Measurements from ENCODE around the gene EYA4. TPM values are rescaled to one million over a fixed set of nuclear protein-coding genes. Genes with fewer than 3 reads are reported as not detected.

EYA4 gene
- polyA plus RNA-seq, 1 donor = 23.4 TPM

- DNase-seq (ENCODE audit: low read depth) = no peak
Measured at GRCh38 chr6:133447924-133448323, 206.8 kb downstream of the EYA4 start.

GRCh38 chr6:133456439-133456838 is 215.3 kb downstream of the EYA4 start:
- no peak for DNase-seq (ENCODE audit: low read depth)

- no peak for DNase-seq (ENCODE audit: low read depth)
Measured at GRCh38 chr6:133456944-133457343, 215.8 kb downstream of the EYA4 start.

GRCh38 chr6:133460101-133460500 is 218.9 kb downstream of the EYA4 start:
- DNase-seq (ENCODE audit: low read depth) = no peak

DNA sequence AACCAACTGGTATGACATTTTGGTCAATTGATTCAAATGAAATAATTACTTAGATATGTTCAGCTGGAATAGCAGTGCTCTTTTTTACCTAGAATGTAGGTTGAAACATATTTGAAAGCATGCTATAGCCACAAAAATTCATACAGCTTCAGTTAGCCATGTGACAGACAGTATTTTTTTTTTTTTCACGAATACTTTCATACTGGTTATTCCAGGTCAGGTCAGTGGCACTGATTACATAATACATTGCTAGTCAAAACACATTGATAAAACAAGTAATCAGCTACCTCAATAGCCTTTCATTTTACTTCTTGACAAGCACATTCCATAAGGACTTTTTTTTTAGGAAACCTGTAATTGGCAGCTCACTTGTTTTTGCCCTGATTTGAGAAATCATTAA is 222.6 kb downstream of the EYA4 start:
- no peak for DNase-seq (ENCODE audit: low read depth)

DNA sequence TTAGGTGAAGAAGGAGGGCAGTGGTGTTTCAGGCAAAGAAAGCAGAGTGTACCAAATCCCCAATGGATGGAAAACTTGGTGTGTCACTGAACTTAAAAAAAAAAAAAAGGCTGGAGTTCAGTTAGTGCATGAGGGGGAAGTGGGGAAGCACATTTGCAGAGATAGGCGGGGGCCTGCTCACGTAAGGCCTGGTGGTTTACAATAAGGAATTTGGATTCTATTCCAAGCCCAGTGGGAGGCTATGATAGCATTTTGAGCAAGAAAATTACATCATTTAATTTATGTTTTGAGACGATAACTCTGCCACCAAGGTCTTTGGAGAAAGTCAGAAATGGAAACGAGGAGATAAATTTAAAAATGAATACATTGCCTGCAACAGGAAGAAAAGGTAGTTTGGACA is 225.5 kb downstream of the EYA4 start:
- DNase-seq (ENCODE audit: low read depth) = no peak

GRCh38 chr6:133467231-133467981 is 226.2 kb downstream of the EYA4 start:
- DNase-seq (ENCODE audit: low read depth) = no peak

DNA sequence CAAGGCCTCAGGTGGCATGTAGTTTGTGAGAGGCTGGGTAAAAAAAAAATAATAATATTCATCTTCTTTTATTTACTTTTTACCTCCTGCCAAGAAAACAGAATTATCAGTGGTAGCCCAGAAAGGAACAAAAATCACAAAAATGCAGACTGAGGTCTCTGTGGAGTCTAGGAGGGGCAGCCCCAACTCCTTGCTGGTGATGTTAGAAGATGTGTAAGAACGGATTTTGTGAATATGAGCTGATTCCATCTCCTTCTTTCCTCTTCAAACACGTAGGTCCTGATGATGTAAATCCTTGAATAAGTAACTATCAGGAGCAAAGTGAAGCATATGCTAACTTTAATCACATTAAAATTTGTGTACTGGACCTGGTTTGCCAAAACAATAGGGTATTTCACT is 226.8 kb downstream of the EYA4 start:
- no peak for DNase-seq (ENCODE audit: low read depth)

GRCh38 chr6:133468591-133468990 is 227.4 kb downstream of the EYA4 start:
- no peak for DNase-seq (ENCODE audit: low read depth)

DNA sequence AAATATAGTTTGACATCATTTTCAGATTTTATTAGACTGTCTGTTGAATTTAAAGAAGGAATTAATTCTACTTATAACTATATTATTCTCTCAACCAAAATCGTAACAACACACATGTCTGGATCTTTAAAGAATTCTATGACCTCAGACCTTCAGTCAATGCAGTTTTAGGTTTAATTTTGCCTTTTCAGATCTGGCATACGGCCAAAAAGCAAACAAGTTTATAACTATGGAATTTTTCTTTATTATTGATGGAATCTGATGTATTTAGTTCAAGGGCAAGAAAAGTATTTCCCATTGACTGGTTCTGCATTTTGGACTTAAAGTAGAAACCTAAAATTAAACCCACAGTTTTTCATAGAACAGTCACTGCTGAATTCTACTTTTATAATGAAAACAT is 233.4 kb downstream of the EYA4 start:
- no peak for DNase-seq (ENCODE audit: low read depth)

GRCh38 chr6:133478673-133479072 is 237.5 kb downstream of the EYA4 start:
- no peak for DNase-seq (ENCODE audit: low read depth)

- no peak for DNase-seq (ENCODE audit: low read depth)
Measured at GRCh38 chr6:133487174-133487573, 246.0 kb downstream of the EYA4 start.

DNA sequence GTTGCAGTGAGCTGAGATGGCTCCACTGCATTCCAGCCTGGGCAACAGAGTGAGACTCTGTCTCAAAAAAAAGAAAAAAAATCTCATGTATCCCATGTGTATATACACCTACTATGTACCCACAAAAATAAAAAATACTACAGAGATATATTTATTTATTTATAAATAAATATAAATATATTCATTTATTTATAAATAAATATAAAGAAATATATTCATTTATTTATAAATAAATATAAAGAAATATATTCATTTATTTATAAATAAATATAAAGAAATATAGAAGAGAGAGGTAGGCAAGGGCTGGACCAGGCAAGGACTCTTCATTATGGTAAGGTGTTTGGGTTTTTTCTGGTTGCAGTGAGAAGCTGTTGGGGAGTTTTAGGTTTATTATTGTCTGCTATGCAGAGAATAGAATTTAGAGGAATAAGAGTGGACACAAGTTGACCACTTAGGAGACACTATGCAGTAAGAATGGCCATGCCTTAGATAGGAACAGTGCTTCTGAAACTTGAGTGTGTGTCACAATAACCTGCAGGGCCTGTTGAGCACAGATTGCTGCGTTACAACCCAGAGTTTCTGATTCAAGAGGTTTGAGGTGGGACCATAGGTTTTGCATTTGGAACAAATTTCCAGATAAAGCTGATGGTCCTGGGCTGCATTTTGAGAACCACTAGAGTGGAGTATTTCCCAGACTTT is 254.2 kb downstream of the EYA4 start:
- DNase-seq (ENCODE audit: low read depth) = no peak

- DNase-seq (ENCODE audit: low read depth) = no peak
Measured at GRCh38 chr6:133499662-133500061, 258.5 kb downstream of the EYA4 start.

GRCh38 chr6:133501675-133502270 is 260.6 kb downstream of the EYA4 start:
- DNase-seq (ENCODE audit: low read depth) = no peak

DNA sequence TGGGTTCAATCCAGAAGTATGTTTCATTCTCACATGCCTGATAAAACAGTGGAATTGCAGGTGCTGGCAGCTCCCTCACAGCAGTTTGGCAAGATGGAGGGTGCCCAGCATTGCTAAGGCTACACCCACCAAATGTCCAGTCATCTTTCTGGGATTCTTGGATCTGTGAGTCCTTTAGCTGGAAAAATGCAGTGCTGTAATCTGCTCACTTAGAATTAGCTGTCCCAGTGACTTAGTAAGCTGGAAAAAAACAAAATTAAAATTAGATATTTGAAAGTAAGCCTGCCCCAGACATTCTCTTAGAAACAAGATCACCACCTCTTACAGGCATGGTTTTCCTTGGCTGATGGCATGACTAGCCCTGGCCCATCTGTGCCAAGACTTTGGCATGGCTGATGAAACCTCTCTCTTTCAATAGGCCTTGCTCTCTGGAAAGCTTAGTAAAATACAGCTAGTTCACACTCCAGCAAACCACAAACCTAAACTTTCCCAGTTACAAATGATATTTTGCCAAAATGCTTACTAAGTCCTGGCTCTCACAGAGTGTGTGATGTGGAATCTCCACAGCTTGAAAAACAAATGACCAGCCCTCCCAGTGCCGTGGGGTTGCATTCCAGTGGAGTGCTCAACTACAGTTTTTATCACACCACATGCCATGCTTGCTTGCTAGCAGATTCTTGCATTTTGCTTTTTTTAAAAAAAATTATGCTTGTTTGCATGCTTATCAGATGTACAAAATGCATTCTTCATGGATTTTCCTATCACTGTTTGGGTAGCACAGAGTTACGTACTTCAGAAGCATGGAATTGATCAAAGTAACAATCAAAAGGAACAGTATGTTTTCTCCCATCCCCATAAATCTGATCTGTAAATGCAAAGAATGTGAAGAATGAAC is 261.5 kb downstream of the EYA4 start:
- DNase-seq (ENCODE audit: low read depth) = no peak

DNA sequence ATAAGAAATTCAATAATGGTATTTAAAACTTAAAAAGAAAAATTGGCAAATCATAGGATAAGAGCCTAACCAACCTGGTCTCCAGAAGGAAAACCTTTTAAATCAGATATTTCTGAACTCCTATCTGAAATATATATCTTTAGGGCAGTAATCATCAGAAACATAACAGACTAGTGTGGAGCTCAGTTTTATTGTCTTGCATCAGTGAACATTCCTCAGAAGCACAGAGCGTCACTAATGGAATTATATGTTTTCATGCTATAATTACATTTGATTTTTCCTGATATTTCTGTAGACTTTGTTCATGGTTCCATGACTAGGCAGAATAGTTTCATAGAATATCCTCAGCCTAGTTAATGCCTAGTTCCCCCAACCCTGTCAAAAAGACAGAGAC is 262.2 kb downstream of the EYA4 start:
- no peak for DNase-seq (ENCODE audit: low read depth)

- no peak for DNase-seq (ENCODE audit: low read depth)
Measured at GRCh38 chr6:133504158-133504557, 263.0 kb downstream of the EYA4 start.

DNA sequence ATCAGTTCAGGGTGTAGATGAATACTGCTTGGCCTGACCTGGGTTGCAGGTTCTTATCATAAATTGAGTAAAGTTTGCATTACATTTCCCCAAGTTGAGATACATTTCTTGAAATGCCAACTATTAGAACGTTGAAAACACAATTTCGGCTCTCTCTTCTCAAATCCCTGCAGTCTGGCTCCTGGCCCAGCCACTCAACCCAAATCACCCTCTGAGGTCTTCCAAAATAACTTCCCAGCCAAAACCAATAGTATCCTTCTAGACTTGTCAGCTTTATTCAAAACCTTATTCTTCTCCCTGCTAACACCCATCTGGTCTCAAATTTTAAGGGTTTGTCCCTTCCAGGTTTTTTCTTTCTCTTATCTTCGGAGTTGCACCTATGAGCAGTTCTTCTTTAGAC is 263.6 kb downstream of the EYA4 start:
- no peak for DNase-seq (ENCODE audit: low read depth)

DNA sequence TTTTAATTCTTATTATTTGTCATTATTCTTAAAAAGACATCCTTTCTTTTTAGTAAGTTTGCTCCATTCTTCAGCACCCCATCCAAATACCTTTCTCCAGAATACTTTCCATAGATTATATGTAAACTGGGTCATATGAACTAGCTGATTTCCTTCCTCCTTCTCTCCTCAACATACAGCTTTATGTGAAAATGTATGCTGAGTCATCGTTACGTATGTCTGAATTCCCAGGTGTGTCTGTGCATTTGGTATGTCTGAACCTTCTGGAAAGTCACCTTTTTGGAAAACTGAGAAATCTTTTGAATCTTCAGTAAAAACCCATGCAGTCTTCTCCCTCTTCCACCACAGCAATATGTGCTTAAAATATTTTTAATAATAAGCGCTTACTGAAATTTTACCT is 264.5 kb downstream of the EYA4 start:
- no peak for DNase-seq (ENCODE audit: low read depth)

DNA sequence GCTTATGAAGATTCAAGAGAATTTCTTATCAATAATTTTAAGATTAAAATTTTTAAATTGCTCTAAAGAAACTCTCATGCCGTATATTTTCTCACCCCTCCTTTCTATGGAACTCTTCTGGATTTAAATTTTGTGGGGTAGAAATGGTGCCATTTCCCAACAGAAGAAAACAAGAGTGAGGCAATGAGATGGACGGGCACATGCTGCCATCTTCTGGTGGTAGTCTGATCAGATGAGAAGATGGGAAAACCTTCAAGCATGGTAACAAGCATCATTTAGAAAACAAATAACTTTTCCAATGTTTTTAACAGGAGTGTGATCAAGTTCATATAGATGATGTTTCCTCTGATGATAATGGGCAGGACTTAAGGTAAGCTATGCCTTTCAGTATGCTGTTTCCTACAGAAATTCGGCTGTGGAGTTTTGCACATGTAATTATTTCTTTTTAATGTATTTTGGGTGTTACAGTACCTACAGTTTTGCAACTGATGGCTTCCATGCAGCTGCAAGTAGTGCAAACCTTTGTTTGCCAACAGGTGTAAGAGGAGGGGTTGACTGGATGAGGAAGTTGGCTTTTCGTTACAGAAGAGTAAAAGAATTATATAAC is 271.4 kb downstream of the EYA4 start:
- DNase-seq (ENCODE audit: low read depth) = peak; percentile 32

DNA sequence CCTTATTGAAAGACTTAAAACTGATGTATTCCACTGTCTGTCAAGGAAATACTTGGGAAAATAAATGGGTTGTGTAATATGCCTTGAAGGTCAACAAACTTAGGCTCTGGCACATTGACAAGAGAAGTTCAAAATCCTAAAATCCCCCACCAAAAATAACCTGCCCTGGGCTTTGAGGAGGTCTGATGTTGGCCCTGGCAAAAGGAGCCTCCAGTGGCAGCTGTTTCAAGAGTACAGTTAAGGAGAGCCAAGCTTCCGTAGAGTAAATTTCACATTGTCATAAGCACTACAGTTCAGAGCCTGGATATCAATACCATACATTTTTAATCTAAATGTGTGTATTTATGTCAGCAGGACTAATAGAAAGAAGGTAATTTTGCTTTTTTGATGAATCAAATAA is 282.7 kb downstream of the EYA4 start:
- no peak for DNase-seq (ENCODE audit: low read depth)
